ENCODE data around the gene ATG4B.
A peak's percentile ranks its signal among the peaks of the same experiment; 100 is the strongest.

ATG4B gene

GRCh38 chr2:241690202-241690717, 52.8 kb downstream of the ATG4B start:
- DNase-seq (ENCODE audit: low spot score) = no peak

DNA sequence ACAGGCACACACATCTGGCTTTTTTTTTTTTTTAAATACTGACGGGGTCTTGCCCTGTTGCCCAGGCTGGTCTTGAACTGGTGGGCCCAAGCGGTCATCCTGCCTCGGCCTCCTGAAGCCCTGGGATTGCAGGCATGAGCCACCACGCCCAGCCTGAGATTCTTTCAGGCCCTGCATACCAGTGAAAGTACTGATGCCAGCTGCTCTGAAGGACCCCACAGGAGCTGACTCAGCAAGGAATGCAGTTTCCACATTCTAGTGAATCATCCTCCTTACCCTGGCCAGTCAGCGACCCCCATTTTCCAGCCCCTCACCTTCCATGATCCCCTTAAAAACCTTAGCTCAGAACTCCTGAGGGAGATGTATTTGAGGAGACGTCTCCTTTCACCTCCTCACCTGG, 55.0 kb downstream of the ATG4B start:
- no peak for DNase-seq (ENCODE audit: low spot score)

- DNase-seq (ENCODE audit: low spot score) = no peak
These were observed 58.2 kb downstream of the ATG4B start for GRCh38 chr2:241695651-241696050.

DNA sequence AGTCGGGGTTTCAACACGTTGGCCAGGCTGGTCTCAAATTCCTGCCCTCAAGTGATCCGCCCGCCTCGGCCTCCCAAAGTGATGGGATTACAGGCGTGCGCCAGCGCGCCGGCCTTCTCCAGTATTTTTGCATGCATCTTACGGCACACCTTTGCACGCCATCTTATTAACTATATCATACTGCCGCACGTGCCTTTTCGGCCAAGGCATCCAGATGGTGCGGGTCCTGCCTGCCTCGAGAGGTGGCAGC, 63.6 kb downstream of the ATG4B start:
- no peak for DNase-seq (ENCODE audit: low spot score)

DNA sequence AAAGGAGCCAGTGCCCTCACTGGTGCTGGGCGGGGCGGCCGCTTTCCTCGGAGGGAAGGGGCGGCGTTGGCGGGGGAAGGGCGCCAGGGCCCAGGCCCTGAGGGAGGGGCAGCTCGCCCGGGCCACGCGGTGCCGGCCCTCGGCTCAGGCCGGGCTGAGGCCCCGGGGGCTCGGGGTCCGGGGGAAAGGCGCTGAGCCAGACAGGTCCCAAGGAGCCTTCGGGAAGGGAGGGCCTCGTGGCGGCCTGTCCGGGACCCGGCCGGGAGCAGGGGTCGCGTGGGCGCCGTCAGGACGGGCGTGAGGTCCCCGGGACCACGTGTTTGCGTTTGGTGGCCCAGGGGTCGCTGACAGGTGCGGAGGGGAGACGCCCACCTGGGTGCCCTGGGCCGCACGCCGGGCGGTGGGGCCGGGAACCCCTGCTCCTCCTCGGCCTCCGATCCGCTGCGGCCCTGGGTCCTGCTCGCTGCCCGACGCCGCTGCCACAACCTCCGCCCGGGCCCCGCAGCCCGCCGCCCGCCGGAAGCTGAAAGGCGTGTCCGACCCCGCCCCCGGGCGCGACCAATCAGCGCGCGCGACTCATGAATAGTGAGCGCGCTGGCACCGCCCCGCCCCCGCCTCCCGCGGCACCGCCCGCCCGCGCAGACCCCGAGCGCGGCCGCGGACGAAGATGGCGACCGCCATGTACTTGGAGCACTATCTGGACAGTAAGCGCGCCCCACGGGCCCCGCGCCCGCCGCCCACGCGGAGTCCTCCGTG, 64.1 kb downstream of the ATG4B start, which contains the start of gene ING5:
TSS of gene ING5 (plus strand) at position 641 of the 756 bp plus-strand sequence. CDS start at position 668, 27 bp downstream.
- peak; percentile 77 for DNase-seq (ENCODE audit: low spot score)

- DNase-seq (ENCODE audit: low spot score) = peak; percentile 77
These were observed 64.9 kb downstream of the ATG4B start for GRCh38 chr2:241702155-241703031.

GRCh38 chr2:241703032-241703604, 65.6 kb downstream of the ATG4B start:
- DNase-seq (ENCODE audit: low spot score) = peak; percentile 20

DNA sequence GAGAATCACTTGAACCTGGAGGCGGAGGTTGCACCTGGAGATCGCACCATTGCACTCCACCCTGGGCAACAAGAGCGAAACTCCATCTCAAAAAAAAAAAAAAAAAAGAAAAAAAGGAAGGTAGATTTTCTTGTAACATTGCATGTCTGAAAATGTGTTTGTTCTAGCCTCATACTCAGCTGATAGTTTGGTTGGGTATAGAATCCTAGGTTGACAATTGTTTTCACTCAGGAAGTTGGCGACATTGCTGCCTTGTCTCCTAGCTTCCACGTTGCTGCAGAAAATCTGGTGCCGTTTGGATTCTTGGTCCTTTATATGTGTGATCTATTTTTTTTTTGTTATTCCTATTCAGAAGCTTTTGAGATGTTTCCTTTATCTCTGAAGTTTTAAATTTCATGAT, 69.0 kb downstream of the ATG4B start:
- no peak for DNase-seq (ENCODE audit: low spot score)

DNA sequence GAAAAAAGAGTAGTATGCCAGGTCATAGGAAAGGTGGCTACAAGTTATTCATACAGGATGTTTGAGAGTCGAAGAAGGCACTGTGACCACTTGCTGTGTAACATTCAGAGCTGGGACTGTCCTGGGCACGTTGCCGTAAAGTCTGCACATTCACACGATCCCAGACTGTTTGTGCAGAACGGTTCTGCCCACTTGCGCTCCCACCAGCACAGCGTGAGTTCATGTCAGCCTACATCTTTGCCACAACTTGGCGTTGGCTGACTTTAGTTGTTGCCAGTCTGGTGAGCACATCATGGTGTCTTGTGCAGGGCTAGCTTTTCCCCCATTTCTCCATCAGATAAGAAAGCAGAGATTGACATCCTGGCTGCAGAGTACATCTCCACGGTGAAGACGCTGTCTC, 71.4 kb downstream of the ATG4B start:
- DNase-seq (ENCODE audit: low spot score) = no peak

DNA sequence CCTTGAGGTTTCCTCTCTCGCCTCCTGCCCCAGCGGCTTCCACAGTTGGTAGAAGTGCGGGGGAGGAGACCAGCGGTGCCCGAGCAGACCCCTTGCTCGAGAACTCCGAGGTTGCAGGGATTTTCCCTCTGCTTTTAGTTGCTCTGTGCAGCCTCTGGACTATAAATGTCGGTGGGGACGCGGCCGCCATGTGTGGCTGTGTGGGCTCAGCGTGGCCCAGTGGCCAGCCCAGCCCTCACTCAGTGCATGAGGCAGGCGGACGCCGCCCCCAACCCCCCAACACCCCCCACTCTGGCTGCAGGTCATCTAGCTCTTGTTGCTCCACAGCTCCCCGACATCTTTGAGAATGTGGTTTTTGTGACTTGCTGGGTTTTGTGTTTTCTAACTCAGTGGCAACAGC, 81.6 kb downstream of the ATG4B start:
- no peak for DNase-seq (ENCODE audit: low spot score)

- no peak for DNase-seq (ENCODE audit: low spot score)
These were observed 82.6 kb downstream of the ATG4B start for GRCh38 chr2:241720099-241720498.

DNA sequence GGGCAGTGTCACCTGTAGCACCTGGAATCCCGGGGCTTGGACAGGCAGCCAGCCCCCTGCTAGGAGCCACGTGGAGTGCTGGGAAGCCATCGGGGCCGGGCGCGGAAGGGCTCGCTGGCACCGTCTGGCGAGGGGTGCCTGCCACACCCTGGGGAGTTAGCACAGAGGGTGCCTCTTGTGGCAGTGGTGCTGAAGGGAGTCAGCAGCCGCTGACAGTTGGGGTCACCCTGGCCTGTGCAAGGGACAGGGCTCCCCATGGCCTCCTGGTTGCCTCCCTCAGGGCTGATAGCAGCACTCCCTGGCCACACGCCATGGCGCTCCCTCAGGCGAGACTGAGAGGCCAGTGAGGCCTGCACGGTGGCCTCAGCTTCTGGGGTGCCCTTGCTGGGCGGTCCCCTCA, 83.1 kb downstream of the ATG4B start:
- DNase-seq (ENCODE audit: low spot score) = no peak

- DNase-seq (ENCODE audit: low spot score) = no peak
These were observed 84.4 kb downstream of the ATG4B start for GRCh38 chr2:241721852-241722251.

DNA sequence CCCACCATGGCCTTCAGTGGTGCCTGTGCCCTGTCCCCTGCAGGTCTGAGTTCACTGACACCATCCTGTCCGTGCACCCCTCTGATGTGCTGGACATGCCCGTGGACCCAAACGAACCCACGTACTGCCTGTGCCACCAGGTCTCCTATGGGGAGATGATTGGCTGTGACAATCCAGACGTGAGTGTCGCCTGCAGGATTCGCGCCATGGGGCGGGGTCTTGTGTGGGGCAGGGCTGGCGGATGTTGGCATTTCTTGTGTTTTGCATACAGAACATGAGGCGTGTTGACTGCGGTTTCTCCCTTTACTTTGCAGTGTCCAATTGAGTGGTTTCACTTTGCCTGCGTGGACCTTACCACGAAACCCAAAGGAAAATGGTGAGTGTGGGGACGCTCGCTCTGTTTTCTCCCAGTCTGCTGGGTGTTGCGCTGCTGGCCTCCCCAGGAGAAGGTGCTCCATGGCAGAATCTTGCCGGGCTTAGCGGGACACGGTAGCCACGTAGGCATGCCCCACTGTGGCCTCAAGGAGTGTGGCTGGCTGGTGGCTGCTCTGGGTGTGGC, 85.5 kb downstream of the ATG4B start:
- DNase-seq (ENCODE audit: low spot score) = no peak

Data from COLO829 (cell line).